ENCODE results near the gene CLDN6. TPM values are rescaled to one million over a fixed set of nuclear protein-coding genes. Genes with fewer than 3 reads are reported as not detected.

CLDN6 gene
- total and polyA plus RNA-seq, 8 donors = not detected

DNA sequence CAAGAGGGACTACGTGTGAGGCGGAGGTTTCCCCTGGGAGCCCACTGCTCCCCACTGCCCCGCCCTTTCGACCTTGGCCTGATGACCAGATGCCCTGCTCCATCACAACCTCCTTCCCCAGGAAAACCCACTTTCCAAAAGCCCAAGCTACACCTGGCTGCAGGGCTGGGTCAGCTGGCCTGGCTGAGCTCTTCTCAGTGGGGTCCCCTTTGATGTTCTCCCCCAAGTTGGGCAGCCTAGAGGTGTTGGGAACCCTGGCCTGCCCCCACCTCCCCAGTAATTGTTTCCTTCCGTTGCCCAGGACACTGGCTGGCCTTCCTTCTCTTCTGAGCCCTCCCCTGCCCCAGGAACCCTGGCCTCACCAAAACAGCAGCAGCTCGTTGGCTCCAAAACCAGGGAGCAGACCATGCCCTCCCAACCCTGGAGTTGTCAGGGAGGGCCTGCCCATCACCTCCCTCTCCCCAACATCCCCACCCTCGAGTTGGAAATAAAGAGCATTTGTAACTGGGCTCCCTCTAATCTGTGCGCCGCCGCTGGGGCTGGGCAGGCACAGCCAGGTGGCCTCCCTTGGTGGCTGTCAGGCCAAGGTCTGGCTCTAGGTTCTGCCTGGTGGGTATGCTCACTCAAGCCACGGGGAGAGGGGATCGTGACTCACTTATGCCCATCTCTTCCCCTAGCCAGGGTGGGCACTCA lies 3.8 kb downstream of the CLDN6 start:
- Histone ChIP-seq H3K27ac (no peak overlapping the region), H3K36me3 (no peaks in the 10 kb centered on the region), H3K4me3 (no peak overlapping the region), H3K9me3 (no peaks in the 10 kb centered on the region), H3K4me1 (peaks cover 15 to 48% (median 35%) of the 10 kb centered on the region in 4 donors), H3K27me3 (peaks cover 5 to 87% (median 59%) of the 10 kb centered on the region in 3 donors)
- intact Hi-C loops (cut with DNase I; ENCODE audit: low total_unique reads) = no loop called here
- no peak for DNase-seq
- TF ChIP-seq, protein P1, sequence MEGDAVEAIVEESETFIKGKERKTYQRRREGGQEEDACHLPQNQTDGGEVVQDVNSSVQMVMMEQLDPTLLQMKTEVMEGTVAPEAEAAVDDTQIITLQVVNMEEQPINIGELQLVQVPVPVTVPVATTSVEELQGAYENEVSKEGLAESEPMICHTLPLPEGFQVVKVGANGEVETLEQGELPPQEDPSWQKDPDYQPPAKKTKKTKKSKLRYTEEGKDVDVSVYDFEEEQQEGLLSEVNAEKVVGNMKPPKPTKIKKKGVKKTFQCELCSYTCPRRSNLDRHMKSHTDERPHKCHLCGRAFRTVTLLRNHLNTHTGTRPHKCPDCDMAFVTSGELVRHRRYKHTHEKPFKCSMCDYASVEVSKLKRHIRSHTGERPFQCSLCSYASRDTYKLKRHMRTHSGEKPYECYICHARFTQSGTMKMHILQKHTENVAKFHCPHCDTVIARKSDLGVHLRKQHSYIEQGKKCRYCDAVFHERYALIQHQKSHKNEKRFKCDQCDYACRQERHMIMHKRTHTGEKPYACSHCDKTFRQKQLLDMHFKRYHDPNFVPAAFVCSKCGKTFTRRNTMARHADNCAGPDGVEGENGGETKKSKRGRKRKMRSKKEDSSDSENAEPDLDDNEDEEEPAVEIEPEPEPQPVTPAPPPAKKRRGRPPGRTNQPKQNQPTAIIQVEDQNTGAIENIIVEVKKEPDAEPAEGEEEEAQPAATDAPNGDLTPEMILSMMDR (IDR thresholded peaks at IDR 0.05) = no peak
- TF ChIP-seq POLR2A (IDR thresholded peaks at IDR 0.05) = no peak
- TF ChIP-seq POLR2AphosphoS5 (IDR thresholded peaks at IDR 0.05) = no peak
- TF ChIP-seq EP300 (IDR thresholded peaks at IDR 0.05) = no peak
- WGBS, 5 donors = 49 to 53% (median 50%) methylated on average over 7 to 12 of the region's 12 CpGs

DNA sequence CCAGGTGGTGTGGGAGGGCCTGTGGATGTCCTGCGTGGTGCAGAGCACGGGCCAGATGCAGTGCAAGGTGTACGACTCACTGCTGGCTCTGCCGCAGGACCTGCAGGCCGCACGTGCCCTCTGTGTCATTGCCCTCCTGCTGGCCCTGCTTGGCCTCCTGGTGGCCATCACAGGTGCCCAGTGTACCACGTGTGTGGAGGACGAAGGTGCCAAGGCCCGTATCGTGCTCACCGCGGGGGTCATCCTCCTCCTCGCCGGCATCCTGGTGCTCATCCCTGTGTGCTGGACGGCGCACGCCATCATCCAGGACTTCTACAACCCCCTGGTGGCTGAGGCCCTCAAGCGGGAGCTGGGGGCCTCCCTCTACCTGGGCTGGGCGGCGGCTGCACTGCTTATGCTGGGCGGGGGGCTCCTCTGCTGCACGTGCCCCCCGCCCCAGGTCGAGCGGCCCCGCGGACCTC lies 4.5 kb downstream of the CLDN6 start:
- Histone ChIP-seq H3K36me3 (no peaks in the 10 kb centered on the region), H3K27ac (no peak overlapping the region), H3K4me1 (peaks cover 18 to 48% (median 32%) of the 10 kb centered on the region in 4 donors), H3K27me3 (peaks cover 5 to 87% (median 60%) of the 10 kb centered on the region in 3 donors), H3K9me3 (no peaks in the 10 kb centered on the region), H3K4me3 (no peak overlapping the region)
- intact Hi-C loops (cut with DNase I; ENCODE audit: low total_unique reads) = no loop called here
- WGBS, 5 donors = 65 to 84% (median 75%) methylated on average over 13 to 27 of the region's 27 CpGs
- no peak for DNase-seq
- TF ChIP-seq POLR2A (IDR thresholded peaks at IDR 0.05) (no peak), EP300 (IDR thresholded peaks at IDR 0.05) (no peak), POLR2AphosphoS5 (IDR thresholded peaks at IDR 0.05) (no peak)
- TF ChIP-seq, protein P1 (IDR thresholded peaks at IDR 0.05) = no peak

DNA sequence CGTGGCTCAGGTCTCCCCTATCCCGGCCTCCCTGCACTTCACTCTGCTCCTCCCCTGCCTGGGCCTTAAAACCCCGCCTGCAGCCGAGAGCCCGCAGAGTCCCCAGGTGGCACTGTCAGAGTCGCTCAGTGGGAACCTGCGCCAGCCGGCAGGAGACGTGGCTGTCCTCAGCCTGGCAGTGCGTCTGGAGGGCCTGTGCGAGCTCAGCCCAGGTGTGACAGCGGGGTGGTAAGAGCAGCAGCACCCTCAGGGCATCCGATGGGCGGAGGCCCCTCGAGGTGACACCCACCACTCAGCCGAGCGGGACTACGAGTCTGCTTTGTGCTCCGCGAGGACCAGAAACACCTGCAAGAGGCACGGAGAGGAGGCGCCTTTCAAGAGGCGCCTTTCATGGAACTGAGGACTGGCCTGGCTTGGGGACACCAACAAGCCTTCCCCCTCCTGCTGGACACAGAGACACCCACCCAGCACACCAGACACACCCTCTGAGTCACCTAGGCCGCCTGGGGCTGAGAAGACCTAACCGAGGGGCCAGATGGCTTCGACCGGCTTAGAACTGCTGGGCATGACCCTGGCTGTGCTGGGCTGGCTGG lies 5.1 kb downstream of the CLDN6 start, which contains the start of gene CLDN9:
CLDN9 (plus strand) TSS at position 96 of the 593 bp plus-strand sequence; CDS start at position 536, 440 bp downstream.
- intact Hi-C loops (cut with DNase I; ENCODE audit: low total_unique reads) = no loop called here
- peak; percentile 61 to 87 for DNase-seq
- 31 to 52% (median 38%) methylated on average over 18 to 27 of the region's 27 CpGs for WGBS, 5 donors
- H3K27me3 ChIP-seq = peaks cover 5 to 87% (median 59%) of the 10 kb centered on the region in 3 donors
- no peaks in the 10 kb centered on the region for H3K36me3 ChIP-seq
- H3K27ac ChIP-seq = no peak within 1 kb of the TSS
- TF ChIP-seq POLR2AphosphoS5 (IDR thresholded peaks at IDR 0.05) (no peak), EP300 (IDR thresholded peaks at IDR 0.05) (no peak)
- peaks cover 24 to 48% (median 30%) of the 10 kb centered on the region in 4 donors for H3K4me1 ChIP-seq
- H3K9me3 ChIP-seq = no peaks in the 10 kb centered on the region
- no peak within 1 kb of the TSS for H3K4me3 ChIP-seq

DNA sequence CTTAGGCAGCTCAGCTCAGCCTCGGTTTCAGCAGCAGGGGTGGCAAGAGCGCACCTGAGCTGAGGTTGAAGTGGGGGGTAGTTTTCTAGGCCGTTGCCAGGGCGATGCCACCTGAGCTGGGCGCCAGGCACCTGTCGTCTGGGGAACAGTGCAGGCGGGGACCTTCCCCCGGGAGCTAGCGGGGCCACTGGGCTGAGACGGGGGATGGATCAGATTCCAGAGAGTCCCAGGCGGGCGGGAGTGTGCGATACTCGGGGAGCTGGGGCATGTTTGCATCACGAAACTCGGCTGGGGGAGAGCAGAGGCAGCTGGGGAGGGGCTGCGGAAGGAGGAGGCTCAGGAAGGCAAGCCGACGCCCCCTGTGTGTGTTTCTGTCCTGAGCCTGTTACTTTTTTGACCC lies 5.7 kb downstream of the CLDN6 start:
- no peaks in the 10 kb centered on the region for H3K36me3 ChIP-seq
- H3K4me3 ChIP-seq = no peak overlapping the region
- H3K4me1 ChIP-seq = peaks cover 30 to 52% (median 31%) of the 10 kb centered on the region in 4 donors
- H3K27ac ChIP-seq = no peak overlapping the region
- H3K27me3 ChIP-seq = peaks cover 5 to 87% (median 52%) of the 10 kb centered on the region in 3 donors
- no peaks in the 10 kb centered on the region for H3K9me3 ChIP-seq
- TF ChIP-seq, protein P1 (IDR thresholded peaks at IDR 0.05) = no peak
- TF ChIP-seq POLR2A (IDR thresholded peaks at IDR 0.05) = no peak
- TF ChIP-seq EP300 (IDR thresholded peaks at IDR 0.05) = no peak
- no peak for TF ChIP-seq POLR2AphosphoS5 (IDR thresholded peaks at IDR 0.05)
- intact Hi-C loops (cut with DNase I; ENCODE audit: low total_unique reads) = no loop called here
- 8 to 20% (median 15%) methylated on average over 9 to 19 of the region's 19 CpGs for WGBS, 5 donors
- peak in 1 of 2 donors; percentile 79 for DNase-seq

Measured in stomach (tissue), 9 donors.